GM12878 (cell line): Measurements from ENCODE around the gene C1QC.

ENCODE experiments used
- CBFB ChIP-seq: IDR thresholded peaks from 2 replicates; pipeline ENCODE4 v1.6.1; 2016; ENCODE audit warnings: antibody characterized with exemption, low read depth
- IKZF2 ChIP-seq, 2 experiments: fragments of 450-650 bp; IDR thresholded peaks; 2 replicates each; pipeline ENCODE4 v1.6.1; 2017; ENCODE audit warnings: mild to moderate bottlenecking in 2 of 2, moderate library complexity in 2 of 2
- IRF4 ChIP-seq: IDR thresholded peaks from 2 replicates; pipeline ENCODE4 v1.6.1; 2011; ENCODE audit warnings: low read depth, low read length
- JUND ChIP-seq: IDR thresholded peaks from 2 replicates; pipeline ENCODE4 v1.6.1; 2012; ENCODE audit warnings: low read depth, mild to moderate bottlenecking, low read length, improper control_type of control experiment, moderate library complexity
- NBN ChIP-seq: fragments of 450-650 bp; IDR thresholded peaks from 2 replicates; pipeline ENCODE4 v1.6.1; 2016
- POLR2A ChIP-seq: IDR thresholded peaks from 2 replicates; pipeline ENCODE4 v1.6.1; 2011; ENCODE audit warnings: low read depth, mild to moderate bottlenecking, low read length
- POLR2AphosphoS5 ChIP-seq: IDR thresholded peaks from 2 replicates; pipeline ENCODE4 v1.6.1; 2011; ENCODE audit warnings: mild to moderate bottlenecking, low read length, inconsistent platforms
- YY1 ChIP-seq: IDR thresholded peaks from 2 replicates; pipeline ENCODE4 v1.6.1; 2011; ENCODE audit warnings: low read depth, mild to moderate bottlenecking, low read length
- TF ChIP-seq, protein P1 (sequence below), 3 experiments: IDR thresholded peaks in 2 of 3; conservative IDR thresholded peaks in 1 of 3; 2 replicates each; pipeline ENCODE4 v1.5.1; 2011; ENCODE audit warnings: low read depth in 3 of 3, low read length in 3 of 3, mild to moderate bottlenecking in 3 of 3, control low read depth in 2 of 3, moderate library complexity in 2 of 3, inconsistent platforms in 1 of 3, mixed read lengths in 1 of 3; ENCODE audit not compliant: control insufficient read depth in 2 of 3, insufficient read depth in 1 of 3; ENCODE audit errors: extremely low read depth in 1 of 3
- TF ChIP-seq, protein P2 (sequence below): fragments of 150-350 bp; IDR thresholded peaks from 2 replicates; pipeline ENCODE4 v1.6.1; 2014; ENCODE audit warnings: mild to moderate bottlenecking, low read depth, low read length
- TF ChIP-seq, protein P3 (sequence below): fragments of 450-650 bp; IDR thresholded peaks from 2 replicates; pipeline ENCODE4 v1.6.1; 2018; ENCODE audit warnings: mild to moderate bottlenecking, low read depth, moderate library complexity; ENCODE audit not compliant: partially characterized antibody
- TF ChIP-seq, protein P4 (sequence below): fragments of 450-650 bp; IDR thresholded peaks from 2 replicates; pipeline ENCODE4 v1.6.1; 2014; ENCODE audit warnings: mild to moderate bottlenecking
- TF ChIP-seq, protein P5 (sequence below): IDR thresholded peaks from 2 replicates; pipeline ENCODE4 v1.6.1; 2012; ENCODE audit warnings: mild to moderate bottlenecking, low read depth, low read length

DNA sequence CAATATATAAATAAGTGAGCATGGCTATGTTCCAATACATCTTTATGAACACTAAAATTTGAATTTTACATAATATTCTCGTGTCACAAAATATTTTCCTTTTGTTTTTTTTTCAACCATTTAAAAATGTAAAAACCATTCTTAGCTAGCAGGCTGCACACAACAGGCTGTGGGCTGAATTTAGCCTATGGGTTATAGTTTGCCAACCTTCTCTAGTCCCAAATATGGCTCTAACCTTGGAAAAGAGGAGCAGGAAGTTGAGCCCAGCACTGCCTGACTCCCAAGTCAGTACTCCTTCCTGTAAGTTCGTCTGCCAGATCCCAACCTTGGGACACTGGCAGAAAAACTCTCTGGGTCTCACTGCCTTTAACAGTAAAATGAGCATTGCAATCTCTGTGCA lies 23.0 kb downstream of the C1QC start:
- TF ChIP-seq, protein P1, sequence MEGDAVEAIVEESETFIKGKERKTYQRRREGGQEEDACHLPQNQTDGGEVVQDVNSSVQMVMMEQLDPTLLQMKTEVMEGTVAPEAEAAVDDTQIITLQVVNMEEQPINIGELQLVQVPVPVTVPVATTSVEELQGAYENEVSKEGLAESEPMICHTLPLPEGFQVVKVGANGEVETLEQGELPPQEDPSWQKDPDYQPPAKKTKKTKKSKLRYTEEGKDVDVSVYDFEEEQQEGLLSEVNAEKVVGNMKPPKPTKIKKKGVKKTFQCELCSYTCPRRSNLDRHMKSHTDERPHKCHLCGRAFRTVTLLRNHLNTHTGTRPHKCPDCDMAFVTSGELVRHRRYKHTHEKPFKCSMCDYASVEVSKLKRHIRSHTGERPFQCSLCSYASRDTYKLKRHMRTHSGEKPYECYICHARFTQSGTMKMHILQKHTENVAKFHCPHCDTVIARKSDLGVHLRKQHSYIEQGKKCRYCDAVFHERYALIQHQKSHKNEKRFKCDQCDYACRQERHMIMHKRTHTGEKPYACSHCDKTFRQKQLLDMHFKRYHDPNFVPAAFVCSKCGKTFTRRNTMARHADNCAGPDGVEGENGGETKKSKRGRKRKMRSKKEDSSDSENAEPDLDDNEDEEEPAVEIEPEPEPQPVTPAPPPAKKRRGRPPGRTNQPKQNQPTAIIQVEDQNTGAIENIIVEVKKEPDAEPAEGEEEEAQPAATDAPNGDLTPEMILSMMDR (IDR thresholded peaks at IDR 0.05 in 2 of 3, conservative IDR thresholded peaks at IDR 0.05 in 1 of 3; ENCODE audit: control insufficient read depth in 2 of 3, extremely low read depth in 1 of 3, insufficient read depth in 1 of 3, low read depth in 3 of 3, low read length in 3 of 3), result no peak
- no peak for TF ChIP-seq JUND
- no peak for TF ChIP-seq POLR2AphosphoS5
- TF ChIP-seq, protein P2, sequence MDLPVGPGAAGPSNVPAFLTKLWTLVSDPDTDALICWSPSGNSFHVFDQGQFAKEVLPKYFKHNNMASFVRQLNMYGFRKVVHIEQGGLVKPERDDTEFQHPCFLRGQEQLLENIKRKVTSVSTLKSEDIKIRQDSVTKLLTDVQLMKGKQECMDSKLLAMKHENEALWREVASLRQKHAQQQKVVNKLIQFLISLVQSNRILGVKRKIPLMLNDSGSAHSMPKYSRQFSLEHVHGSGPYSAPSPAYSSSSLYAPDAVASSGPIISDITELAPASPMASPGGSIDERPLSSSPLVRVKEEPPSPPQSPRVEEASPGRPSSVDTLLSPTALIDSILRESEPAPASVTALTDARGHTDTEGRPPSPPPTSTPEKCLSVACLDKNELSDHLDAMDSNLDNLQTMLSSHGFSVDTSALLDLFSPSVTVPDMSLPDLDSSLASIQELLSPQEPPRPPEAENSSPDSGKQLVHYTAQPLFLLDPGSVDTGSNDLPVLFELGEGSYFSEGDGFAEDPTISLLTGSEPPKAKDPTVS, result no peak
- no peak for TF ChIP-seq IRF4
- TF ChIP-seq NBN, result no peak
- TF ChIP-seq POLR2A, result no peak
- no peak for TF ChIP-seq YY1
- no peak for TF ChIP-seq IKZF2 (IDR thresholded peaks at IDR 0.05)
- no peak for TF ChIP-seq CBFB
- TF ChIP-seq, protein P3, sequence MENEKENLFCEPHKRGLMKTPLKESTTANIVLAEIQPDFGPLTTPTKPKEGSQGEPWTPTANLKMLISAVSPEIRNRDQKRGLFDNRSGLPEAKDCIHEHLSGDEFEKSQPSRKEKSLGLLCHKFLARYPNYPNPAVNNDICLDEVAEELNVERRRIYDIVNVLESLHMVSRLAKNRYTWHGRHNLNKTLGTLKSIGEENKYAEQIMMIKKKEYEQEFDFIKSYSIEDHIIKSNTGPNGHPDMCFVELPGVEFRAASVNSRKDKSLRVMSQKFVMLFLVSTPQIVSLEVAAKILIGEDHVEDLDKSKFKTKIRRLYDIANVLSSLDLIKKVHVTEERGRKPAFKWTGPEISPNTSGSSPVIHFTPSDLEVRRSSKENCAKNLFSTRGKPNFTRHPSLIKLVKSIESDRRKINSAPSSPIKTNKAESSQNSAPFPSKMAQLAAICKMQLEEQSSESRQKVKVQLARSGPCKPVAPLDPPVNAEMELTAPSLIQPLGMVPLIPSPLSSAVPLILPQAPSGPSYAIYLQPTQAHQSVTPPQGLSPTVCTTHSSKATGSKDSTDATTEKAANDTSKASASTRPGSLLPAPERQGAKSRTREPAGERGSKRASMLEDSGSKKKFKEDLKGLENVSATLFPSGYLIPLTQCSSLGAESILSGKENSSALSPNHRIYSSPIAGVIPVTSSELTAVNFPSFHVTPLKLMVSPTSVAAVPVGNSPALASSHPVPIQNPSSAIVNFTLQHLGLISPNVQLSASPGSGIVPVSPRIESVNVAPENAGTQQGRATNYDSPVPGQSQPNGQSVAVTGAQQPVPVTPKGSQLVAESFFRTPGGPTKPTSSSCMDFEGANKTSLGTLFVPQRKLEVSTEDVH, result no peak
- TF ChIP-seq, protein P4, sequence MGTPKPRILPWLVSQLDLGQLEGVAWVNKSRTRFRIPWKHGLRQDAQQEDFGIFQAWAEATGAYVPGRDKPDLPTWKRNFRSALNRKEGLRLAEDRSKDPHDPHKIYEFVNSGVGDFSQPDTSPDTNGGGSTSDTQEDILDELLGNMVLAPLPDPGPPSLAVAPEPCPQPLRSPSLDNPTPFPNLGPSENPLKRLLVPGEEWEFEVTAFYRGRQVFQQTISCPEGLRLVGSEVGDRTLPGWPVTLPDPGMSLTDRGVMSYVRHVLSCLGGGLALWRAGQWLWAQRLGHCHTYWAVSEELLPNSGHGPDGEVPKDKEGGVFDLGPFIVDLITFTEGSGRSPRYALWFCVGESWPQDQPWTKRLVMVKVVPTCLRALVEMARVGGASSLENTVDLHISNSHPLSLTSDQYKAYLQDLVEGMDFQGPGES, result no peak
- TF ChIP-seq, protein P5, sequence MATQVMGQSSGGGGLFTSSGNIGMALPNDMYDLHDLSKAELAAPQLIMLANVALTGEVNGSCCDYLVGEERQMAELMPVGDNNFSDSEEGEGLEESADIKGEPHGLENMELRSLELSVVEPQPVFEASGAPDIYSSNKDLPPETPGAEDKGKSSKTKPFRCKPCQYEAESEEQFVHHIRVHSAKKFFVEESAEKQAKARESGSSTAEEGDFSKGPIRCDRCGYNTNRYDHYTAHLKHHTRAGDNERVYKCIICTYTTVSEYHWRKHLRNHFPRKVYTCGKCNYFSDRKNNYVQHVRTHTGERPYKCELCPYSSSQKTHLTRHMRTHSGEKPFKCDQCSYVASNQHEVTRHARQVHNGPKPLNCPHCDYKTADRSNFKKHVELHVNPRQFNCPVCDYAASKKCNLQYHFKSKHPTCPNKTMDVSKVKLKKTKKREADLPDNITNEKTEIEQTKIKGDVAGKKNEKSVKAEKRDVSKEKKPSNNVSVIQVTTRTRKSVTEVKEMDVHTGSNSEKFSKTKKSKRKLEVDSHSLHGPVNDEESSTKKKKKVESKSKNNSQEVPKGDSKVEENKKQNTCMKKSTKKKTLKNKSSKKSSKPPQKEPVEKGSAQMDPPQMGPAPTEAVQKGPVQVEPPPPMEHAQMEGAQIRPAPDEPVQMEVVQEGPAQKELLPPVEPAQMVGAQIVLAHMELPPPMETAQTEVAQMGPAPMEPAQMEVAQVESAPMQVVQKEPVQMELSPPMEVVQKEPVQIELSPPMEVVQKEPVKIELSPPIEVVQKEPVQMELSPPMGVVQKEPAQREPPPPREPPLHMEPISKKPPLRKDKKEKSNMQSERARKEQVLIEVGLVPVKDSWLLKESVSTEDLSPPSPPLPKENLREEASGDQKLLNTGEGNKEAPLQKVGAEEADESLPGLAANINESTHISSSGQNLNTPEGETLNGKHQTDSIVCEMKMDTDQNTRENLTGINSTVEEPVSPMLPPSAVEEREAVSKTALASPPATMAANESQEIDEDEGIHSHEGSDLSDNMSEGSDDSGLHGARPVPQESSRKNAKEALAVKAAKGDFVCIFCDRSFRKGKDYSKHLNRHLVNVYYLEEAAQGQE, result no peak
